AG20443 (cell line): ENCODE results near the gene PPEF1.
"Not testable (repeated sequence)": the region's sequence is repeated elsewhere in the genome, so short reads cannot be mapped to it uniquely, and the experiment has no call there.

Experiments
- DNase-seq: peaks from one replicate; pipeline ENCODE4 v3.0.0; 2012; ENCODE audit warnings: low spot score, mixed read lengths

The PPEF1 gene

GRCh38 chrX:18701621-18702361 is 5.7 kb upstream of the PPEF1 start:
- DNase-seq = no peak

- no peak for DNase-seq
Measured at GRCh38 chrX:18702362-18703195, 4.9 kb upstream of the PPEF1 start.

- no peak for DNase-seq
Measured at GRCh38 chrX:18709833-18710232, 2.4 kb downstream of the PPEF1 start.

- no peak for DNase-seq
Measured at GRCh38 chrX:18714910-18715309, 7.5 kb downstream of the PPEF1 start.

DNA sequence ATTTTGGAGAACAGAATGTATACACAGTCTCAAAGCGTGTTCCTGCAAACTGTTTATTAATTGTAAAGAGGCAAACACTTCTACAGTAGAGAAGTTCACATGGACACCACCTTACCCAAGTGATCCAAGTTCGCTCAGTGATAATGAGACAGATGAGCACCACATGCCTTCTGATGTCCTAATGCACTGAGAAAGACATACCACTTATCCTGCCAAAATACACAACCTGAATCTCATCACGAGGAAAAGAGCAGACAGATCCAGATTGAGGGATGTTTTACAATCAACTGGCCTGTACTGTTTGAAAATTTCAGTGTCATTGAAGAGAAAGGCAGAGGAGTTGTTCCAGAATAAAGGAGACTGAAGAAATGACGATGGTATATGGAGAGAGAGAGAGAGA is 12.4 kb downstream of the PPEF1 start:
- no peak for DNase-seq

DNA sequence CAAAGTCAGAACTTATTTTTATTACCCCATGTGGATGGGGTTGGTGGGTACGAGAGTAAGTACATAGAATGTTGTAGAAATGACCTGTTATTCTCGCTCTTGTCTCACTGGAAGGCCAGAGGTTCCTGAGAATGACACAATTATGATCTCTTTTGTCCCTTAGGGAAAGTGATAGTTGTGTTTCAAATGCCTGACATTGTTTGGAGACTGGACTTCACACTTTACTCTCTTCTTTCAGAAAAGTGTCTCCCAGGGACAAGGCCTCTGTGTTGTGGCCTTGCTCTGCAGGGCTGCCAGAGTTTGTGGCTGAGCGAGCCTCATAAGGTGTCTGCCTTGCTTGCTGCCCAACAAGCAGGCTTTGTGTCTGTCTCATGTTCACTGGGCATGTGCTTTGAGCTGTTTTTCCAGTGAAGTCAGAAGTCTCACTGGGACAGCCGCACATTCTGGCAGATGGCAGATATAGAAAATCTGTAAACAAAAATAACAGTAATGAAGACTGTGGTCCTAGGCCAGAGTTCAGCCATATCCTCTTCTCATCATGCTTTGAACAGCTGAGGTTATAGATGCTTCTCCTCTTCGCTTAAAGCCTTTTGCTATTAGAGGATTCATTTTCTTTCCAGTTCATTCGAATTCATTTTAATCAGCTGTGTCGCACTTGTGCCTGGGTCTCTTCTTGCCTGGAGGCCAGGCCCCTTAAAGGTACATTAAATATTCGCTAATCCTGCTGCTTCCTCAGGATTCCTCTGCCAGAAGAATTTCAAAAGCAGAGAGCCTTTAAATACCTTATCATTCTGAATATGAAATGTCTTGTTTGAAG is 14.4 kb downstream of the PPEF1 start:
- no peak for DNase-seq

GRCh38 chrX:18722500-18723071 is 15.1 kb downstream of the PPEF1 start:
- no peak for DNase-seq

DNA sequence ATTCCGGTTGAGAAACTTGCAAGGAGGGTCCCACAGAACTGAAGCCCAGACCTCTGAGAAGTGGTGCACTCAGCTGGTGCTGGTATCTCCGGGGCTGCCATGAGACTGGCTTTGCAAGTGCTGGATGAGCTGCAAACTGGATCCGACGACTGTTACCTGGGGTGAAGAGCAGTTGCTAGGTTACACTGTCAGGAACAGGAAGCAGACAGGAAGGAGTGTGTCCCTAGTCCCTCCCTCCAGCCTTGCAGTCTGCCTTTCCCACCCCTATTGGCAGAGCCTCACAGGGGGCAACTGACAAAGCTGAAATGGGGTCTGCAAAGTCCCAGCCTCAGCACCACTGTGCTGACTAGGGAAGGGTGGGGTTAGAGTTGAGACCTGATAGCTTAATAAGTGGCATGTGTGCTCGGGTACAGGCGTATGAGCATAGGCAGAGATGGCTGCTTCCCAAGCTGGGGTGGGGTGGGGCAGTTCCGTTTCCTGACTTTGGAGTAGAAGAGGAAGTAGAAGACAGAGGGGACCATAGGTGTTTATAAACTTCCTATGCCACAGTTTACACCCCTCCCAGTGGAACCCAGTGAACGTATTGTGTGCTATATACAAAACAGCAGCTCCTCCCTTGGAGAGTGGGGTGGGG is 18.0 kb downstream of the PPEF1 start:
- DNase-seq = no peak

GRCh38 chrX:18733287-18733686 is 25.8 kb downstream of the PPEF1 start:
- DNase-seq = no peak

- not testable (repeated sequence) for DNase-seq
Measured at GRCh38 chrX:18739609-18740008, 32.2 kb downstream of the PPEF1 start.

GRCh38 chrX:18748499-18748898 is 41.1 kb downstream of the PPEF1 start:
- no peak for DNase-seq

GRCh38 chrX:18753631-18754030 is 46.2 kb downstream of the PPEF1 start:
- DNase-seq = no peak

- DNase-seq = no peak
Measured at GRCh38 chrX:18755651-18756050, 48.2 kb downstream of the PPEF1 start.

GRCh38 chrX:18757956-18758932 is 50.8 kb downstream of the PPEF1 start:
- DNase-seq = no peak

DNA sequence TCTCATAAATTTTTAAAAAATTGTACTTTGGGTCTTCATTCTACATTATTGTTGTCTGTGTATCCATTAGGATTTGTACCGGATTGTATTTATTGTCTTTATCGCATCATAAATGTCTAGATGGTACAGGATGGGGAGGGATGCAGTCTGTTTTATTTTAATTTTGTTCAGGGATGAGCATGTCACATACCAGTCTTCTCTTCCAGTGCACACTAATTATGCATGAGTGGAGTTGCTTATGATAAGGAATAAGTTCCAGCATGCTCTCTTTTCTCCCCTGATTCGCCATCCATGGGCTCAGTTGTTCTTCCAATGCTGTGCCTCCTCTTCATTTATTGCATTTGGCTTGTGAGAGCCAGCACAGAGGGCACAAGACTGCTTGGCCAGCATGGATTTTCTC is 54.3 kb downstream of the PPEF1 start:
- no peak for DNase-seq

DNA sequence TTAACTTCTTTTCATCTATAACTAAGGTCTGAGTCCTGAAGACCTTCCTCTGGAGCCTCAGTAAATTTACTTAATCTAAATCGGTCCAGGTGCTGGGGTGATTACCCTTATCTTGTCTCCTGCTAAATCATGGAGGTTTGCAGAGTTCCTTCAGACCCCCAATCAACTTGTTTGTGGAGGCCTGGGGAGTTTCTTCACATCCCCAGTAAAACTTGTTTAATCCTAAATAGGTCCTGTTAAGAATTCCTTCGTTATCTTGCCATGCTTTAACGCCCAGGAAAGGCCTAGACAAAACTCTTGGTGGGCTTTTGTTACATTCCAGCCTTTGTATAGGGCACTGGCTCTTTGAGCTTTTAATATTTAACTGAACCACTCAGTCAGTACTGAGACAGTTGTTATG is 55.7 kb downstream of the PPEF1 start:
- not testable (repeated sequence) for DNase-seq

DNA sequence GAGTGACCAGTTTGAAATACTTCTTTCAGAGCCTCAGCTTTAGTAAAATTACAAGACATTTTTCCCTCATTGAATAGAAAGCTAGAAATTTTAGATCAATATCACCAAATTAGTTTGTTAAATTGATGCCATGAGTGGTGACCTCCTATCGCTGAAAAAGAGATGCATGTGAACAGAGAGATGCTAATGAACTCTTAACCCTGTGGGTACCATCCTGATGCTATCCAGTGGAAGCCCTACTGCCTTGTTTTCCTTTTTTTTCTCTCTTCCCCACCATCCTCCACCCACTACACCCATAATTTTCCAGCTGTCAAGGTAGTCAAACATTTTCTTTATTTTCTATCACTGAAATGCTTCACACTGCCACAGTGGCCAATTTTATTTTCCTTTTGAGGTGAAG is 61.9 kb downstream of the PPEF1 start:
- DNase-seq = no peak

- DNase-seq = no peak
Measured at GRCh38 chrX:18769812-18770573, 62.5 kb downstream of the PPEF1 start.

- DNase-seq = no peak
Measured at GRCh38 chrX:18789916-18790315, 82.5 kb downstream of the PPEF1 start.

GRCh38 chrX:18792828-18793227 is 85.4 kb downstream of the PPEF1 start:
- no peak for DNase-seq
